HEK293 (cell line): ENCODE data around the gene MAPKAPK3.

Experiments used
- CTCF ChIA-PET: fragments of 350-600 bp; formaldehyde crosslinking; extraction: SDS; loops from one replicate; lab custom pipeline; 2021; ENCODE audit warnings: antibody characterized with exemption; lab: Yijun Ruan, JAX
- POLR2A ChIA-PET: fragments of 300-600 bp; formaldehyde crosslinking; extraction: SDS; loops from one replicate; lab custom pipeline; 2020; ENCODE audit warnings: antibody characterized with exemption, inconsistent platforms; lab: Yijun Ruan, JAX
- H3K27ac ChIP-seq: fragments of 200-500 bp; sonication (Bioruptor generic); 2 replicates; pipeline ENCODE4 v1.5.1; 2014; ENCODE audit warnings: low read depth, low read length, control low read depth, inconsistent platforms; ENCODE audit errors: extremely low read depth
- H3K36me3 ChIP-seq, 2 experiments: fragments of 200-500 bp in 1 of 2; sonication (Bioruptor generic) in 1 of 2; 1 replicate in 1 of 2; 2 replicates in 1 of 2; pipeline ENCODE4 v1.5.1; 2014 to 2017; ENCODE audit warnings: inconsistent platforms in 2 of 2, low read length in 2 of 2; ENCODE audit not compliant: control insufficient read depth in 2 of 2, insufficient read depth in 1 of 2
- H3K4me1 ChIP-seq: fragments of 200-500 bp; sonication (Bioruptor generic); 2 replicates; pipeline ENCODE4 v1.5.1; 2014; ENCODE audit warnings: mild to moderate bottlenecking, low read length, inconsistent platforms; ENCODE audit not compliant: control insufficient read depth, insufficient read depth
- H3K4me3 ChIP-seq: 2 replicates; pipeline ENCODE4 v1.5.1; 2011; ENCODE audit warnings: low read depth, mild to moderate bottlenecking, control low read depth, low read length, moderate library complexity
- H3K9me3 ChIP-seq: fragments of 200-500 bp; sonication (Bioruptor generic); 2 replicates; pipeline ENCODE4 v1.5.1; 2014; ENCODE audit warnings: low read depth, low read length, inconsistent platforms; ENCODE audit not compliant: control insufficient read depth, insufficient read depth
- FEZF1 ChIP-seq: fragments of 450-650 bp; formaldehyde crosslinking; IDR thresholded peaks from 2 replicates; pipeline ENCODE4 v1.5.1; 2016; ENCODE audit warnings: missing biosample characterization, missing genetic modification characterization
- KLF17 ChIP-seq: fragments of 450-650 bp; formaldehyde crosslinking; IDR thresholded peaks from 2 replicates; pipeline ENCODE4 v1.5.1; 2016; ENCODE audit warnings: missing biosample characterization, missing genetic modification characterization
- KLF7 ChIP-seq: fragments of 450-650 bp; formaldehyde crosslinking; IDR thresholded peaks from 2 replicates; pipeline ENCODE4 v1.5.1; 2016; ENCODE audit warnings: missing biosample characterization, missing genetic modification characterization, borderline replicate concordance
- KLF8 ChIP-seq: fragments of 450-650 bp; formaldehyde crosslinking; IDR thresholded peaks from 2 replicates; pipeline ENCODE4 v1.5.1; 2016; ENCODE audit warnings: missing biosample characterization, missing genetic modification characterization
- MEIS1 ChIP-seq: sonication (generic); formaldehyde crosslinking; IDR thresholded peaks from 2 replicates; pipeline ENCODE4 v1.8.1; 2022; ENCODE audit warnings: missing genetic modification reagents, mild to moderate bottlenecking, borderline replicate concordance
- PBX3 ChIP-seq: sonication (generic); formaldehyde crosslinking; IDR thresholded peaks from 2 replicates; pipeline ENCODE4 v1.8.1; 2022; ENCODE audit warnings: mild to moderate bottlenecking, moderate library complexity, missing genetic modification reagents
- PRDM4 ChIP-seq: fragments of 450-650 bp; formaldehyde crosslinking; IDR thresholded peaks from 2 replicates; pipeline ENCODE4 v1.5.1; 2017; ENCODE audit warnings: missing biosample characterization, missing genetic modification characterization
- SALL2 ChIP-seq: fragments of 450-650 bp; formaldehyde crosslinking; IDR thresholded peaks from 2 replicates; pipeline ENCODE4 v1.5.0; 2017; ENCODE audit warnings: missing biosample characterization, mild to moderate bottlenecking, missing genetic modification characterization, borderline replicate concordance
- ZBTB48 ChIP-seq: fragments of 450-650 bp; formaldehyde crosslinking; IDR thresholded peaks from 2 replicates; pipeline ENCODE4 v1.5.1; 2016; ENCODE audit warnings: missing biosample characterization, missing genetic modification characterization
- ZNF114 ChIP-seq: fragments of 450-650 bp; formaldehyde crosslinking; IDR thresholded peaks from 2 replicates; pipeline ENCODE4 v1.5.0; 2017; ENCODE audit warnings: missing biosample characterization, missing genetic modification characterization
- ZNF132 ChIP-seq: fragments of 450-650 bp; formaldehyde crosslinking; IDR thresholded peaks from 2 replicates; pipeline ENCODE4 v1.5.1; 2017; ENCODE audit warnings: missing biosample characterization, missing genetic modification characterization, borderline replicate concordance
- ZNF211 ChIP-seq: fragments of 450-650 bp; formaldehyde crosslinking; IDR thresholded peaks from 2 replicates; pipeline ENCODE4 v1.5.1; 2016; ENCODE audit warnings: low read depth, missing biosample characterization, missing genetic modification characterization
- ZNF248 ChIP-seq: fragments of 450-650 bp; formaldehyde crosslinking; IDR thresholded peaks from 2 replicates; pipeline ENCODE4 v1.5.1; 2017; ENCODE audit warnings: missing biosample characterization, missing genetic modification characterization
- ZNF280C ChIP-seq: fragments of 450-650 bp; formaldehyde crosslinking; IDR thresholded peaks from 2 replicates; pipeline ENCODE4 v1.5.1; 2016; ENCODE audit warnings: missing biosample characterization, missing genetic modification characterization
- ZNF292 ChIP-seq: fragments of 450-650 bp; formaldehyde crosslinking; IDR thresholded peaks from 2 replicates; pipeline ENCODE4 v1.5.1; 2016; ENCODE audit warnings: low read depth, missing biosample characterization, missing genetic modification characterization, borderline replicate concordance
- ZNF510 ChIP-seq: fragments of 450-650 bp; formaldehyde crosslinking; IDR thresholded peaks from 2 replicates; pipeline ENCODE4 v1.5.1; 2018; ENCODE audit warnings: mild to moderate bottlenecking, missing genetic modification characterization, missing biosample characterization; ENCODE audit not compliant: insufficient replicate concordance
- ZNF560 ChIP-seq: fragments of 450-650 bp; formaldehyde crosslinking; IDR thresholded peaks from 2 replicates; pipeline ENCODE4 v1.5.1; 2017; ENCODE audit warnings: missing biosample characterization, missing genetic modification characterization, borderline replicate concordance
- ZNF654 ChIP-seq: fragments of 450-650 bp; formaldehyde crosslinking; IDR thresholded peaks from 2 replicates; pipeline ENCODE4 v1.5.1; 2016; ENCODE audit warnings: low read depth, missing biosample characterization, missing genetic modification characterization
- ZNF660 ChIP-seq: fragments of 450-650 bp; IDR thresholded peaks from 2 replicates; pipeline ENCODE4 v1.5.1; 2018; ENCODE audit warnings: missing biosample characterization, mild to moderate bottlenecking, missing genetic modification characterization
- ZNF664 ChIP-seq: fragments of 450-650 bp; formaldehyde crosslinking; IDR thresholded peaks from 2 replicates; pipeline ENCODE4 v1.5.1; 2016; ENCODE audit warnings: missing biosample characterization, missing genetic modification characterization
- ZSCAN18 ChIP-seq: fragments of 450-650 bp; formaldehyde crosslinking; IDR thresholded peaks from 2 replicates; pipeline ENCODE4 v1.5.1; 2016; ENCODE audit warnings: missing biosample characterization, missing genetic modification characterization
- ZSCAN23 ChIP-seq: fragments of 450-650 bp; formaldehyde crosslinking; IDR thresholded peaks from 2 replicates; pipeline ENCODE4 v1.5.1; 2016; ENCODE audit warnings: missing biosample characterization, missing genetic modification characterization
- TF ChIP-seq, protein P1 (sequence below): fragments of 450-650 bp; formaldehyde crosslinking; IDR thresholded peaks from 2 replicates; pipeline ENCODE4 v1.5.1; 2016; ENCODE audit warnings: missing biosample characterization, missing genetic modification characterization

MAPKAPK3 gene

DNA sequence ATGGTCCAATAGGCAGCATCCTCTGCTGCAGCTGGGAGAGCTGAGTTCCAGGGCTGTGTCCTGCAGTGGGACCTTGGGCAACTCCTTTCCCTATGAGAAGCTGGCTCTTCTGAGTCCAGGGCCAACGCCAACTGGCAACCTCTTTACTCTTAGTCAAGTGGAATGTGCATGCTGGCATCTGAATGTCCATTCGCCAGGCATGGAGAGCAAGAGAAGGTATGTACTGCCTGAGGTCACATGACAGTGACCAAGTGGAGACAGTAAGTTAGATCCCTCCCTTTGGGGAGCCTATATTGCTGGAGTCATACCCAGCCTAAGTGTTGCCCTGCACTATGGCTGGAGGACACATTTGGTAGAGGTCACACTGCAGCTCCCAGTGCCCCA lies 35.5 kb upstream of the MAPKAPK3 start (continued):
- no peak for TF ChIP-seq ZNF510 (tag by site-specific recombination)

DNA sequence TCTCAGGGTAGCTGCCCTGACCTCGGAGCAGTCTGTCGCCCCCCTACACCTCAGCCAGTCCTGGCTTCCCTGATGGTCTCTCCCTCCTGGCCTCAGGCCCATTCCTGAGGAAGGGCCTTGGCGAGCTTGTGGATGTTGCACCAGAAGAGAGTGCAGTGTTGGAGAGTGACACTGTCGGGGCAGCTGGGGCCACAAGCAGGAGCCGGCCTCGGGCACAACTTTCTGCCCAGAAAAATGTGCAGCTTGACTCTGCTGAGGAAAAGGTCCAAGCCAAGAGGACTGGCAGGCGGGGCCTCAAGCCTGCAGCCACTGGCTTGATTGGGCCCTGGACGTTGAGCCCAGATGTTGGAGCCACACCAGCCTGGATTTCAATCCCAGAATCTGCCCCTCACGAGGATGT lies 34.9 kb upstream of the MAPKAPK3 start:
- Histone ChIP-seq H3K9me3 (no peaks in the 10 kb centered on the region), H3K36me3 (peaks cover 0 to 65% of the 10 kb centered on the region in 2 experiments; a peak in 1 of 3 replicates), H3K27ac (no peak overlapping the region), H3K4me3 (no peak overlapping the region), H3K4me1 (no peaks in the 10 kb centered on the region)
- TF ChIP-seq, protein P1, sequence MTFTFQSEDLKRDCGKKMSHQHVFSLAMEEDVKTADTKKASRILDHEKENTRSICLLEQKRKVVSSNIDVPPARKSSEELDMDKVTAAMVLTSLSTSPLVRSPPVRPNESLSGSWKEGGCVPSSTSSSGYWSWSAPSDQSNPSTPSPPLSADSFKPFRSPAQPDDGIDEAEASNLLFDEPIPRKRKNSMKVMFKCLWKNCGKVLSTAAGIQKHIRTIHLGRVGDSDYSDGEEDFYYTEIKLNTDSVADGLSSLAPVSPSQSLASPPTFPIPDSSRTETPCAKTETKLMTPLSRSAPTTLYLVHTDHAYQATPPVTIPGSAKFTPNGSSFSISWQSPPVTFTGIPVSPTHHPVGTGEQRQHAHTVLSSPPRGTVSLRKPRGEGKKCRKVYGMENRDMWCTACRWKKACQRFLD (tag by site-specific recombination): no peak
- TF ChIP-seq KLF8 (tag by site-specific recombination): no peak
- no peak for TF ChIP-seq ZNF654
- TF ChIP-seq SALL2 (tag by site-specific recombination): no peak
- TF ChIP-seq ZNF114 (tag by site-specific recombination): no peak
- no peak for TF ChIP-seq KLF17 (tag by site-specific recombination)
- TF ChIP-seq ZSCAN23 (tag by site-specific recombination): no peak
- TF ChIP-seq ZNF292 (tag by site-specific recombination): no peak
- no peak for TF ChIP-seq KLF7
- TF ChIP-seq FEZF1: no peak
- no peak for TF ChIP-seq PRDM4
- no peak for TF ChIP-seq ZNF211 (tag by site-specific recombination)
- ChIA-PET CTCF (interaction anchor here (0.8 kb wide), 1 partner anchor 25 kb away, joined by 3 read pairs; no protein-coding TSS in a partner anchor), POLR2A (no interaction called here)

GRCh38 chr3:50583897-50584296 lies 33.1 kb upstream of the MAPKAPK3 start:
- Histone ChIP-seq H3K36me3 (peaks cover 0 to 47% of the 10 kb centered on the region in 2 experiments; a peak in 1 of 3 replicates), H3K4me3 (no peak overlapping the region), H3K27ac (no peak overlapping the region), H3K4me1 (no peaks in the 10 kb centered on the region), H3K9me3 (no peaks in the 10 kb centered on the region)
- CTCF ChIA-PET: interaction anchor here (0.9 to 1.1 kb wide), 3 partner anchors 11 to 28 kb away, joined by 3 to 6 read pairs (median 5); partner anchors contain the start of gene CISH
- POLR2A ChIA-PET: interaction anchor here (1.4 kb wide), 1 partner anchor 28 kb away, joined by 3 read pairs; the partner anchor contains the start of gene CISH
- no peak for TF ChIP-seq ZNF248
- no peak for TF ChIP-seq PBX3 (CRISPR knock-in tag)
- no peak for TF ChIP-seq ZNF660
- TF ChIP-seq ZBTB48 (tag by site-specific recombination): no peak
- TF ChIP-seq ZNF132 (tag by site-specific recombination): no peak
- TF ChIP-seq MEIS1 (CRISPR knock-in tag): no peak
- no peak for TF ChIP-seq ZNF211 (tag by site-specific recombination)
- TF ChIP-seq ZNF560: no peak
- TF ChIP-seq ZSCAN18 (tag by site-specific recombination): no peak
- TF ChIP-seq ZNF664 (tag by site-specific recombination): no peak
- no peak for TF ChIP-seq ZNF280C (tag by site-specific recombination)
